Kidney (tissue), 14 donors: Measurements from ENCODE around the gene LSAMP. TPM values are rescaled to one million over a fixed set of nuclear protein-coding genes. Genes with fewer than 3 reads are reported as not detected.

Source experiments
- DNase-seq, 5 donors: peaks; one replicate each; pipeline ENCODE4 v3.0.0-alpha.2; 2013 to 2020
- FAIRE-seq: peaks from 2 replicates; lab custom pipeline; 2012; peaks lifted over from hg19 to GRCh38; lab: Jason Lieb, UNC
- H3K27ac ChIP-seq, 2 donors: one replicate each; pipeline ENCODE4 v1.7.0; 2013; ENCODE audit warnings: low read depth in 2 of 2, low read length in 2 of 2, inconsistent platforms in 1 of 2
- H3K27me3 ChIP-seq: one replicate; pipeline ENCODE4 v1.7.1; 2013; ENCODE audit warnings: low read length, inconsistent platforms; ENCODE audit not compliant: control insufficient read depth, insufficient read depth
- H3K36me3 ChIP-seq, 3 donors: one replicate each; pipeline versions ENCODE4 v1.7.0 to v1.7.1; 2013; ENCODE audit warnings: low read length in 3 of 3, control low read depth in 1 of 3, inconsistent platforms in 1 of 3; ENCODE audit not compliant: insufficient read depth in 3 of 3, control insufficient read depth in 2 of 3
- H3K4me1 ChIP-seq, 3 donors: one replicate each; pipeline versions ENCODE4 v1.7.0 to v1.7.1; 2013; ENCODE audit warnings: low read length in 3 of 3, inconsistent platforms in 1 of 3, low read depth in 1 of 3; ENCODE audit not compliant: control insufficient read depth in 2 of 3, insufficient read depth in 2 of 3
- H3K4me3 ChIP-seq, 3 donors: one replicate each; pipeline versions ENCODE4 v1.7.0 to v1.8.1; 2013; ENCODE audit warnings: low read length in 3 of 3, control low read depth in 1 of 3, inconsistent platforms in 1 of 3
- H3K9ac ChIP-seq, 3 donors: one replicate each; pipeline versions ENCODE4 v1.7.0 to v1.7.1; 2013; ENCODE audit warnings: low read length in 3 of 3, control low read depth in 1 of 3, inconsistent platforms in 1 of 3
- H3K9me3 ChIP-seq, 3 donors: one replicate each; pipeline versions ENCODE4 v1.7.0 to v1.7.1; 2013; ENCODE audit warnings: low read length in 3 of 3, control low read depth in 1 of 3, inconsistent platforms in 1 of 3; ENCODE audit not compliant: control insufficient read depth in 2 of 3, insufficient read depth in 1 of 3
- intact Hi-C: fragments of 100-400 bp; cut with DNase I; formaldehyde crosslinking; loops from one replicate; pipeline ENCODE4 v1.11.1; 2022
- polyA plus RNA-seq: library from polyadenylated mRNA; stranded (reverse); fragments of 350-450 nt; fragmentation: Illumina TruSeq; extraction: RNeasy Lipid Tissue Mini Kit (QIAGEN cat#74804); gene quantifications from one replicate; pipeline ENCODE4 v1.2.3, GENCODE V29; 2014; ENCODE audit warnings: low read depth, low replicate concordance; ENCODE audit not compliant: insufficient read depth
- total RNA-seq: library from RNA; stranded (reverse); fragmentation: NEBNext Ultra II Directional; extraction: Animal tissue kit (Norgen Biotek cat#: 25700); gene quantifications from one replicate; pipeline ENCODE4 v1.2.1, GENCODE V29; 2021
- TF ChIP-seq, protein P1 (sequence below): IDR thresholded peaks from 3 replicates; pipeline ENCODE4 v1.5.1; 2012; ENCODE audit warnings: mild to moderate bottlenecking, moderate library complexity, borderline replicate concordance; ENCODE audit not compliant: insufficient read depth; ENCODE audit errors: extremely low read depth
- donor health status: control.
- donor health status: control.
- donor health status: control.
- donor health status: control.
- donor health status: control.
- donor health status: DM: yes; HTN: yes; CAD: no.
- donor health status: Normal renal cell carcinoma (clear cell type).

The LSAMP gene
- total and polyA plus RNA-seq, 2 donors from 2014 or later: 1.4 to 3.5 TPM

DNA sequence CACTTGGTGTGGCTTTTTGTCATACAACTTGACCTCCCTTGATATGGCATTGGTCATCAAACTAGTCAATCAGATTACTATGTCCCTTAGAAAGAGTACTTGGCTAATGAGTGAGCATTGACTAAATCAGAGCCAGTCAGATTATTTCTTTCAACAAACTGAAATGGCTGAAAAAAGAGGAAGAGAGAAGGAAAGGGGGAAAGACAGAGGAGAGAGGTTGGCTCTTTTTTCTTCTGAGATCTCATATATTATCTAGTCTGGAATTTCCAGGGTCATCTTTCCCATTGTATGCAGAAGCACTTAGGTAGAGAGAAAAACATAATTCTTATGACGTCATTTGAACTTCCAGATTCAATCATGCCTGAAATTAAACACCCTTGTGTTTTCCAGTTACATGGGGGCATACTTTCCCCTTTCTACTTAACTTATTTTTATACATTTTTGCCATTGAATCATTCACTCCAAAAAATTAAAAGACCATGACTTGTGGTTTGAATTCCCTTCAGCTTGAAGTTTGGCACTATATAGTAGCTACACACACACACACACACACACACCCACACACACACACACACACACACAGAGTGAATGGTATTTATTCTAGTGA lies 387.8 kb downstream of the LSAMP start:
- H3K9me3 ChIP-seq: no peaks in the 10 kb centered on the region
- TF ChIP-seq, protein P1, sequence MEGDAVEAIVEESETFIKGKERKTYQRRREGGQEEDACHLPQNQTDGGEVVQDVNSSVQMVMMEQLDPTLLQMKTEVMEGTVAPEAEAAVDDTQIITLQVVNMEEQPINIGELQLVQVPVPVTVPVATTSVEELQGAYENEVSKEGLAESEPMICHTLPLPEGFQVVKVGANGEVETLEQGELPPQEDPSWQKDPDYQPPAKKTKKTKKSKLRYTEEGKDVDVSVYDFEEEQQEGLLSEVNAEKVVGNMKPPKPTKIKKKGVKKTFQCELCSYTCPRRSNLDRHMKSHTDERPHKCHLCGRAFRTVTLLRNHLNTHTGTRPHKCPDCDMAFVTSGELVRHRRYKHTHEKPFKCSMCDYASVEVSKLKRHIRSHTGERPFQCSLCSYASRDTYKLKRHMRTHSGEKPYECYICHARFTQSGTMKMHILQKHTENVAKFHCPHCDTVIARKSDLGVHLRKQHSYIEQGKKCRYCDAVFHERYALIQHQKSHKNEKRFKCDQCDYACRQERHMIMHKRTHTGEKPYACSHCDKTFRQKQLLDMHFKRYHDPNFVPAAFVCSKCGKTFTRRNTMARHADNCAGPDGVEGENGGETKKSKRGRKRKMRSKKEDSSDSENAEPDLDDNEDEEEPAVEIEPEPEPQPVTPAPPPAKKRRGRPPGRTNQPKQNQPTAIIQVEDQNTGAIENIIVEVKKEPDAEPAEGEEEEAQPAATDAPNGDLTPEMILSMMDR: no peak
- intact Hi-C loops: no loop called here
- no peak for FAIRE-seq
- no peaks in the 10 kb centered on the region for H3K4me1 ChIP-seq
- DNase-seq: no peak
- no peaks in the 10 kb centered on the region for H3K27me3 ChIP-seq
- no peak overlapping the region for H3K9ac ChIP-seq
- no peak overlapping the region for H3K4me3 ChIP-seq
- H3K36me3 ChIP-seq: no peaks in the 10 kb centered on the region
- no peak overlapping the region for H3K27ac ChIP-seq

DNA sequence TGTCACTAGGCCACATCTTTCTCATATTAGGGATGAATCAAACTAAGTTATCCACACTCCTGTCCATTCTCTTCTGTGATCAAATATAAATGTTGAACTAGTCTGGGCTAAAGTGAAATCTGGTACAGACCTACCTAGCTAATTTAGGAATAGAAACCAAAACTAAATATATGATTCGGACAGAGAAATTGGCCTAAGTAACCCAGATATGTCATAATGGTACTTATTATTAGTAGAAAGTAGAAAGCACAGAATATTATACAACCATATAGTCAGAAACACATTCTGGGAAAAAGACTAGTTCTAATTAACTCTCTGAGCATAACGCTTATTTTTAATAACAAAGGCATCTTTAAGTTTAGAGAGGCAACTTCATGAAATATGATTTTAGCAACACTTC lies 389.0 kb downstream of the LSAMP start:
- H3K4me3 ChIP-seq: no peak overlapping the region
- DNase-seq (no peak), FAIRE-seq (no peak)
- no peaks in the 10 kb centered on the region for H3K4me1 ChIP-seq
- no peaks in the 10 kb centered on the region for H3K9me3 ChIP-seq
- no peak overlapping the region for H3K9ac ChIP-seq
- H3K27ac ChIP-seq: no peak overlapping the region
- H3K36me3 ChIP-seq: no peaks in the 10 kb centered on the region
- TF ChIP-seq, protein P1: no peak
- intact Hi-C loops: no loop called here
- no peaks in the 10 kb centered on the region for H3K27me3 ChIP-seq

DNA sequence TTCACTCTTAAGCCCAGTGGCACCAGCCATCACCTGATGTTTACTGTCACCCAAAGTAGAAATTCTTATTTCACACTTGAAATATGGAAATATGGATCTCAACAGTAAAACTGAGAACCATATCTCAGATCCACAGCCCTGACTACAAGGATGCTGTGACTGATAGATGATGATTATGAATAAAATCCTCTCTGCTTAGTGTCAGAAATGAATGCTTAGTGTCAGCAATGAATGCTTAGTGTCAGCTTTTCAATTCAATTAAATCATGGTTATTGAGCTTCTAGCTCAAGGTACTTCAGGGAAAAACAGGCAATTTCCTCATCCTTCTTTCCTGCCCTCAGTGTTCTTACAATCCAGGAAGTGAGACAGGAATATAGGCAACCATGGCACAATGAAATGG lies 392.3 kb downstream of the LSAMP start:
- Histone ChIP-seq H3K36me3 (no peaks in the 10 kb centered on the region), H3K27ac (no peak overlapping the region), H3K4me1 (no peaks in the 10 kb centered on the region), H3K4me3 (no peak overlapping the region), H3K9me3 (no peaks in the 10 kb centered on the region), H3K9ac (no peak overlapping the region), H3K27me3 (no peaks in the 10 kb centered on the region)
- DNase-seq: no peak
- no peak for FAIRE-seq
- TF ChIP-seq, protein P1: no peak
- intact Hi-C loops: no loop called here

DNA sequence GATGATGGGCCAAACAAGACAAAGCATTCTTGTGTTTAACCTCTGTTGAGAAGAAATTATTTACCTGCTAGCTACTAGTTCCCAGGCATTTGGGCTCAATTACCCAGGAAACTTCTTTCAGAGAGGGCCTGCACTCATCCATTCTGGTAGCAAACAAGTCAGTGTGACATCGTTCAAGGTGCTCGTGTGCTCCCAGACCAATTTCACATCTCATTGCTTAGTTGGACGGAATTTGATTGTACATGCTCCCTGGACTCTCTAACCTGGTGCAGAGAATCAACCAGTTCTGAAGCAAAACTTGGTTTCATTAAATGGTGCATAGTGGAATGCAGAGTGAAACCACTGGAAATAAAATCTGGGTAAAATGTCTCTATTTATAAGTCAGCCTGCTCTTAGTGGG lies 392.7 kb downstream of the LSAMP start:
- no peak overlapping the region for H3K4me3 ChIP-seq
- no peak overlapping the region for H3K27ac ChIP-seq
- no peaks in the 10 kb centered on the region for H3K9me3 ChIP-seq
- TF ChIP-seq, protein P1: no peak
- H3K27me3 ChIP-seq: no peaks in the 10 kb centered on the region
- no peak overlapping the region for H3K9ac ChIP-seq
- DNase-seq (no peak), FAIRE-seq (no peak)
- H3K36me3 ChIP-seq: no peaks in the 10 kb centered on the region
- intact Hi-C loops: no loop called here
- no peaks in the 10 kb centered on the region for H3K4me1 ChIP-seq
